LNCAP (cell line): ENCODE data around the gene DNASE2.

Experiments used
- TF ChIP-seq, protein P1 (sequence below): fragments of 450-650 bp; IDR thresholded peaks from 2 replicates; pipeline ENCODE4 v1.5.1; 2017; ENCODE audit warnings: mild to moderate bottlenecking

The DNASE2 gene

DNA sequence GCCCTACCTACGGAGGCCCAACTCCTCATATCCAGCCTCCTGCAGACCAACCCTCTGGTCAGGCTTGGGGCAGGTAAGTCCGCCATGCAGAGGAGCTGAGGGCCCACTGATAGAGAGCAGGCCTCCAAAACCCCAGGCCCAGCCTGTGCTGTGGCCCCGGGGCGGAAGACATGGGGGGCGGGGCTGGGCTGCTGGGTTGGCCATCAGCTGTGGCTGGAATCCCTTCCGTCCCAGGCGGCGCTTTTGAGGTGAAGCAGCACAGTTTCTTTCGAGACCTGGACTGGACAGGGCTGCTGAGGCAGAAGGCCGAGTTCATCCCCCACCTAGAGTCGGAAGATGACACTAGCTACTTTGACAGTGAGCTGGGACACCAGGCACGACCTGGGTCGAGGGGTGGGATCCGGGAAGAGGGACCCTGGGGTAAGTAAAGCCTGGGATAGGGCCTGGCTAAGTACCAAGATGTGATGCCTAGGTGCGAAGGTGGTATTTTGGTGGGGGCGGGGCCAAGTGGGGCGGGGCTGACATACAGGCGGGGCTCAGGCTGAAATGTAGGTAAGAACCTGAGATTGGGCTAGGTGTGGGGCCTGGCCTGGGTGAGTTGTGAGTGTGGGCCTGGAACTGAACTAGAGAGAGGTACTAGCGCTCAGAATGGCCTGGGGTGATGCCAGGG lies 15.4 kb downstream of the DNASE2 start:
- TF ChIP-seq, protein P1, sequence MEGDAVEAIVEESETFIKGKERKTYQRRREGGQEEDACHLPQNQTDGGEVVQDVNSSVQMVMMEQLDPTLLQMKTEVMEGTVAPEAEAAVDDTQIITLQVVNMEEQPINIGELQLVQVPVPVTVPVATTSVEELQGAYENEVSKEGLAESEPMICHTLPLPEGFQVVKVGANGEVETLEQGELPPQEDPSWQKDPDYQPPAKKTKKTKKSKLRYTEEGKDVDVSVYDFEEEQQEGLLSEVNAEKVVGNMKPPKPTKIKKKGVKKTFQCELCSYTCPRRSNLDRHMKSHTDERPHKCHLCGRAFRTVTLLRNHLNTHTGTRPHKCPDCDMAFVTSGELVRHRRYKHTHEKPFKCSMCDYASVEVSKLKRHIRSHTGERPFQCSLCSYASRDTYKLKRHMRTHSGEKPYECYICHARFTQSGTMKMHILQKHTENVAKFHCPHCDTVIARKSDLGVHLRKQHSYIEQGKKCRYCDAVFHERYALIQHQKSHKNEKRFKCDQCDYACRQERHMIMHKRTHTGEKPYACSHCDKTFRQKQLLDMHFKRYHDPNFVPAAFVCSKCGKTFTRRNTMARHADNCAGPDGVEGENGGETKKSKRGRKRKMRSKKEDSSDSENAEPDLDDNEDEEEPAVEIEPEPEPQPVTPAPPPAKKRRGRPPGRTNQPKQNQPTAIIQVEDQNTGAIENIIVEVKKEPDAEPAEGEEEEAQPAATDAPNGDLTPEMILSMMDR = no peak

DNA sequence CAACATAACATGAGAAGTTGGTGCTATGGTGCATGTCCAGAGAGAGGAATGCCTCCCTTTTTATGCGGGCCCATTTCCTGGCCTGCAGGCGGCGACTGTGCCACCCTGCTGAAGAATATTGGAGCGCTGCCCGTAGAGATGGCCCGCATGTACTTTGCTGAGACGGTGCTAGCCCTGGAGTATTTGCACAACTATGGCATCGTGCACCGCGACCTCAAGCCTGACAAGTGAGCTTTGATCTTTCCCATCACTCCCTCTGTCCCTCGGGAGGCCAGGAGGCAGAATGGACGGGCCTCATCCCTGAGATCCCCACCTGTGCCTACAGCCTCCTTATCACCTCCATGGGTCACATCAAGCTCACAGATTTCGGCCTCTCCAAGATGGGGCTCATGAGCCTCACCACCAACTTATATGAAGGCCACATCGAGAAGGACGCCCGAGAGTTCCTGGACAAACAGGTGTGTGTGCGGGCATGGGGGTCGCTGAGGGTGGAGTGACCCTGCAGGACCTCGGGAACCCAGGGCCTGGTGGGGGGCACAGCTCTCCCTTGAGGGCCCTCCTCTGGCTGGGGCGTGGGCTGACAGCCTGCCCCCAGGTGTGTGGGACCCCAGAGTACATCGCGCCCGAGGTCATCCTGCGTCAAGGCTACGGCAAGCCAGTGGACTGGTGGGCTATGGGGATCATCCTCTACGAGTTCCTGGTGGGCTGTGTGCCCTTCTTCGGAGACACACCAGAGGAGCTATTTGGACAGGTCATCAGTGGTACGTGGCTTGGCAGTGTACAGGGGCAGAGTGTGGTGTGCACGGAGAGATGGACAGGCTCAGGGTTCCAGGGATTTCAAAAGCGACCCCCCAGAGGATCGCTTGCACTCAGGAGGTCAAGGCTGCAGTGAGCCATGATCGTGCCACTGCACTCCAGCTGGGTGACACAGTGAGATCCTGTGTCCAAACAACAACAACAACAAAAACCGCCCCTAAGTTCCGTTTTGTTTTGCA lies 16.2 kb downstream of the DNASE2 start:
- TF ChIP-seq, protein P1 = peak; percentile 40; the same call in 1 of the 2 replicates

DNA sequence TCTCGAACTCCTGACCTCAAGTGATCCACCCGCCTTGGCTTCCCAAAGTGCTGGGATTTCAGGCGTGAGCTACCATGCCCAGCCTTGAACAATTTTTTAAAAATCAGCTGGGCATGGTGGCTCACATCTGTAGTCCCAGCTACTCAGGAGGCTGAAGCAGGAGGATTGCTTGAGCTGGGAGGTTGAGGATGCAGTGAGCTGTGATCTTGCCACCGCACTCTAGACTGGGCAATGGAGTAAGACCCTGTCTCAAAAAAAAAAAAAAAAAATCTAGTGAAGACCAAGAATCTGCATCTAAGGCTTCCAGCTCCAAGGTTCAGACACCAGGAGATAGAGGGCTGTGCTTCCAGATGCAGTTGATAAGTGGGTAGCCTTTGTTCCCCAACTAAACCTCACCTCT lies 17.1 kb downstream of the DNASE2 start:
- TF ChIP-seq, protein P1 = no peak

DNA sequence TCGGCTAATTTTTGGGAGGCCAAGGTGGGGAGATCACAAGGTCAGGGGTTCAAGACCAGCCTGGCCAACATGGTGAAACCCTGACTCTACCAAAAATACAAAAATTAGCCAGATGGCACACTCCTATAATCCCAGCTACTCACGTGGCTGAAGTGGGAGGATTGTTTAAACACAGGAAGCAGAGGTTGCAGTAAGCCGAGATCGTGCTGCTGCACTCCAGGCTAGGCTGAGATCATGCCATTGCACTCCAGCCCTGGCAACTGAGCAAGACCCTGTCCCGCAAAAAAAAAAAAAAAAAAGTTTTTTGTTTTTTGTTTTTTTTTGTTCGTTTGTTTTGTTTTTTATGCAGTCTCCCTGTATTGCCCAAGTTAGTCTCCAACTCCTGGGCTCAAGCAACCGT lies 21.7 kb downstream of the DNASE2 start:
- TF ChIP-seq, protein P1 = no peak

DNA sequence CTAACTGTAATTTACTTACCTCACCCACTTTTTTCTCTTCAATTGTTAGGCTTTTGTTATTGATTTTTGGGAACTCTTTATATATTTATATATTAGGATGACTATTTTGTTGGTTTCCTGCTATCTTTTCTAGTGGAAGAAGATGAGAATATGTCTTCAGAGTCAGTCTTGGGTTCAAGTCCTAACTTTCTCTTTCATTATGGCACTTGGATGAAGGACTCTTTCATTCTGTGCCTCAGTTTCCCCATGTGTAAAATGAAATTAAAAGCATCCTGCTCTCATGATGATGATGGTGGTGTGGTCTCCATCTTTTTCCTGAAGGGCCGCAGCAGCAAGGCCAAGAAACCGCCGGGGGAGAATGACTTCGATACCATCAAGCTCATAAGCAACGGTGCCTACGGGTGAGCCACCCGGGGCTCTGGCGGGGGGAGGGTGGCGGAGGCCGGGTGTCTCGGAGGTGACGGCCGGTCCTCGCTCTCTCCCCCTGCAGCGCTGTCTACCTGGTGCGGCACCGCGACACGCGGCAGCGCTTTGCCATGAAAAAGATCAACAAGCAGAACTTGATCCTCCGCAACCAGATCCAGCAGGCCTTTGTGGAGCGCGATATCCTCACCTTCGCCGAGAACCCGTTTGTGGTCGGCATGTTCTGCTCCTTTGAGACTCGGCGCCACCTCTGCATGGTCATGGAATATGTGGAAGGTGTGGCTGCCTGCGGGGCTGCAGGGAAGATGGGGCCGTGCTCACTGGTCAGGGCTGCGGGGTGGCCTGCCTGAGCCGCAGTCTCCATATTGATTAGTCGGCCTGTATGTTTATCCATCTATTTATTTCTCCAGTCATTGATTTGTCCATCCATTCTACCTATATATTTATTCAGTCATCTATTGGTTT lies 23.0 kb downstream of the DNASE2 start:
- TF ChIP-seq, protein P1 = no peak

DNA sequence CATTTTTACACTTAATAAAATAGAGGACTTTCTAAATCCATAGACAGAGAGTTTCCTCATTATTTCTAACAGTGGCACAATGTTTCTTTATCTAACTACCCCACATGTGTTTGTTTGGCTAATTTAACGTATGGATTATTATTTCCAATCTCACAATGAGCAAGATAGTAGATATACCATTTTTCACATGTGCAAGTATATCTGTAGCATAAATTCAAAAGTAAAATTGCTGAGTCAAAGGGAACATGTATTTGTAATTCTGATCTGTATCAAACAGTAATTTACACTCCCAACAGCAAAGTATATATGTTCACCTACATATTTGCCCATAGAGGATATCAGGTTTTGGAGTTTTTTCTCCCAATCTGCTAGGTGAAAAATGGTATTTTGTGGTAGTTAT lies 24.6 kb downstream of the DNASE2 start:
- TF ChIP-seq, protein P1 = no peak
